Right cardiac atrium (tissue), 5 donors: ENCODE measurements around the gene LMO3. TPM values are rescaled to one million over a fixed set of nuclear protein-coding genes. Genes with fewer than 3 reads are reported as not detected.
A peak's percentile ranks its signal among the peaks of the same experiment; 100 is the strongest.

Source experiments
- ATAC-seq, 2 donors: fragments of 200-7000 bp; cut with Tn5 transposase; one replicate each; pipeline versions ENCODE4 v1.8.0 to v1.9.1; 2020; ENCODE audit warnings: moderate library complexity in 2 of 2, mild to moderate bottlenecking in 1 of 2
- DNase-seq, 3 donors: peaks; one replicate each; pipeline ENCODE4 v3.0.0-alpha.2; 2020
- H3K27ac ChIP-seq: one replicate; pipeline ENCODE4 v1.5.1; 2013; ENCODE audit warnings: mild to moderate bottlenecking, low read length, control low read depth, moderate library complexity
- H3K27me3 ChIP-seq: one replicate; pipeline ENCODE4 v1.6.1; 2013; ENCODE audit not compliant: control insufficient read depth, insufficient read depth
- H3K4me1 ChIP-seq: one replicate; pipeline ENCODE4 v1.6.1; 2013; ENCODE audit warnings: low read length; ENCODE audit not compliant: control insufficient read depth, insufficient read depth
- H3K4me3 ChIP-seq: one replicate; pipeline ENCODE4 v1.5.1; 2013; ENCODE audit warnings: low read length, control low read depth
- H3K9me3 ChIP-seq: one replicate; pipeline ENCODE4 v1.6.1; 2013; ENCODE audit warnings: low read length; ENCODE audit not compliant: control insufficient read depth
- WGBS: extraction: QIAGEN DNeasy Blood & Tissue Kit; methylation state at CpG from one replicate; pipeline ENCODE4 v1.1.7; 2013; 5-methylcytosine and 5-hydroxymethylcytosine counted together
- intact Hi-C, 4 donors: fragments of 100-400 bp; cut with DNase I; formaldehyde crosslinking; loops; one replicate each; pipeline versions ENCODE4 v1.11.0 to v1.14.0; 2022 to 2023
- long read RNA-seq, 4 donors: library from polyadenylated mRNA; unstranded; transcript quantifications; one replicate each; pipeline ENCODE4 v2.0.0, GENCODE V29; 2020 to 2021
- polyA plus RNA-seq: library from polyadenylated mRNA; stranded (reverse); fragments of 200-250 nt; gene quantifications from one replicate; pipeline ENCODE4 v1.2.3, GENCODE V29; 2013
- total RNA-seq, 4 donors: library from RNA; stranded (reverse); fragmentation: NEBNext Ultra II Directional; extraction: Animal tissue kit (Norgen Biotek cat#: 25700); gene quantifications; one replicate each; pipeline ENCODE4 v1.2.1, GENCODE V29; 2021
- donor health status: healthy with polysubstance abuse.
- donor health status: DM: no; HTN: yes; CAD: no.
- donor health status: DM: no; HTN: no; CAD: no.
- donor health status: DM: no; HTN: yes; CAD: no; lungs with severe emphysema.
- donor health status: DM: yes; HTN: yes; CAD: no.

The LMO3 gene
- total RNA-seq (10 to 100 TPM in 1 of 4 donors, 1 to 10 TPM in 3; 4.5 to 13.0 (median 6.3) TPM), polyA plus RNA-seq (4.3 TPM)
- long read RNA-seq, donor 1, partial matches to known transcripts = 1 of 6 reads
- long read RNA-seq, donor 1, other reads (novel, unspliced or antisense) = 0 of 6 reads
- long read RNA-seq, donor 2, partial matches to known transcripts = 0 of 1 reads
- long read RNA-seq, donor 2, other reads (novel, unspliced or antisense) = 0 of 1 reads
- long read RNA-seq, donor 3, partial matches to known transcripts = 2 of 5 reads
- long read RNA-seq, donor 3, other reads (novel, unspliced or antisense) = 1 of 5 reads
- long read RNA-seq, donor 4, partial matches to known transcripts = 2 of 5 reads
- long read RNA-seq, donor 4, other reads (novel, unspliced or antisense) = 0 of 5 reads

DNA sequence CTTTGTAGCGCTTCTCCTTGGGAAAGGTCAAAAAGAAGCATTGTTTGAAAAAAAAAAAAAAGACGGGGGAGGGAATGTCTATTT lies at the start of gene LMO3:
Gene LMO3, minus strand, starts transcription at position 46 of the 84 bp plus-strand sequence. CDS start 5,302 bp downstream, outside the sequence.
- Histone ChIP-seq H3K27ac (peak within 1 kb of the TSS; percentile 81), H3K4me3 (peak within 1 kb of the TSS; percentile 82), H3K27me3 (no peaks in the 10 kb centered on the region), H3K4me1 (no peaks in the 10 kb centered on the region), H3K9me3 (no peaks in the 10 kb centered on the region)
- intact Hi-C loops = no loop called here
- no peak for DNase-seq
- WGBS = 2% methylated on average over 2 of the region's 2 CpGs
- no peak for ATAC-seq

DNA sequence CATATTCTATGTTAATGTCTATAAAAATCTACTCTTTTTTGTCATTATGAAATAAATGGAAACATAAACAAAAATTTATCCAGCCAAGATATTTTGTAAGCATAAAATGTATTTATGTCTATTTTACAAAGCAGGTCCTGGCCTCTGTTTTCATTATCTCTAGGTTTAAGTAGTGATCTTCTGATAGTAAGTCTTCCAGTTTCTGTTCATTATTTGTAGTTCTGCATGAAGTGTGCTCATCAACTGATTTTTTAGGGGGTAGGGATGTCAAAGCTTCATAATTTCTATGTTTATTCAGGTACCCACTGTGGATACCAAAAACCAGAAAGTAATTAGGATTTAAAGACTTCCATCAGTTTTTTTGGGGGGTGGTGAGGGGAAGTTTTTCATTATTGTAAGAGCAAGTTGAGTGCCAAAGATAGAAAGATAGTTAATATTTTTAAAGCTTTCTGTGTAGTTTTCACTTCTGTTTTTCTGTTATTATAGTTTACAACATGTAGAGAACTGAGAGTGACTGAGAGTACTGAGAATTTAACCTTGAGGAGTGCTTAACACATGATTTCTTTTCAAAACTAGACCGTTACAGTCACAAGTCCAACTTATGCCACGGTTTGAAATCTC lies 30.6 kb upstream of the LMO3 start:
- DNase-seq (no peak), ATAC-seq (no peak)
- 73% methylated on average over 2 of the region's 2 CpGs for WGBS
- intact Hi-C loops = no loop called here
- Histone ChIP-seq H3K4me1 (no peaks in the 10 kb centered on the region), H3K27me3 (no peaks in the 10 kb centered on the region), H3K9me3 (no peaks in the 10 kb centered on the region), H3K4me3 (no peak overlapping the region), H3K27ac (no peak overlapping the region)

DNA sequence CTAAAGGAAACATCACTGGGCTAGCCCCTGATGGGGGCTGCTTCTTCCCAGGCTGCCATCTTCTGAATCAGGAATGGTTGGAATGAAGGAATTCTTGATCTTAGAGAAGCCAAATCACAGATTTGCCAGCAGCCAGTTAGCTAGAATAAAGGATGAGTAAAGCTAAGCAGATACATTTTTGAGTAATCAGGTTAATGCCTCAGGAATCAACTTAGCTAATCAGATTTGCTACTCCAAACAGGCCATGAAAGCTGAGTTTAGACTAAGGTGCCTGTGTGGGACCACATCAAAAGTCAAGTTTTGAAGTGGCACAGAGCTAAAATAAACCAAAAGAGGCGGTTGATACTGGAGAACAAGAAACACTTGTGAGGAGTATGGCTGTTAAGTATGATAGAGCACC lies 28.8 kb upstream of the LMO3 start:
- intact Hi-C loops = no loop called here
- 58% methylated on average over 1 of the region's 1 CpG for WGBS
- no peak for DNase-seq

DNA sequence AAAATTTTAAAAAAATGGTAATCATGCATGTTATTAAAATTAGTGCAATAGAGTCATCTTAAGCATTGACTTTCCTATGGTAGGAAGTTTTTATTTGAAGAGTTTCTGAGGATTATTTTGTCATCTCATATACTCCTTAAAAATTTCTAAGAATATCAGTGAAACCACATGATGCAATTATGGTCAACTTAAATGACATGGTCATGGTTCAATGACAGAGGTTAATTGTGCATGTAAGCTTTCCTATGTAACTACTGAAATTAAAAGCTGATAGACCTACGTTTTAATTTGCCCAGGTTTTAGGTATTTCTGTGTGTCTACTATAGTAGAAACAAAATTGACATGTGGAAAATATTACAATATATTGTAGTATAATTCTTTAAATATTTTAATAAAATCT lies 21.0 kb upstream of the LMO3 start:
- H3K9me3 ChIP-seq = no peaks in the 10 kb centered on the region
- no peak overlapping the region for H3K27ac ChIP-seq
- no peak for DNase-seq
- no peak for ATAC-seq
- intact Hi-C loops = no loop called here
- no peak overlapping the region for H3K4me3 ChIP-seq
- no peaks in the 10 kb centered on the region for H3K27me3 ChIP-seq
- 51% methylated on average over 1 of the region's 1 CpG for WGBS
- no peaks in the 10 kb centered on the region for H3K4me1 ChIP-seq

More for the DNA sequence above, 28.8 kb upstream of the LMO3 start:
- Histone ChIP-seq H3K4me3 (no peak overlapping the region), H3K27ac (no peak overlapping the region), H3K9me3 (no peaks in the 10 kb centered on the region), H3K27me3 (no peaks in the 10 kb centered on the region), H3K4me1 (no peaks in the 10 kb centered on the region)
- ATAC-seq = no peak

DNA sequence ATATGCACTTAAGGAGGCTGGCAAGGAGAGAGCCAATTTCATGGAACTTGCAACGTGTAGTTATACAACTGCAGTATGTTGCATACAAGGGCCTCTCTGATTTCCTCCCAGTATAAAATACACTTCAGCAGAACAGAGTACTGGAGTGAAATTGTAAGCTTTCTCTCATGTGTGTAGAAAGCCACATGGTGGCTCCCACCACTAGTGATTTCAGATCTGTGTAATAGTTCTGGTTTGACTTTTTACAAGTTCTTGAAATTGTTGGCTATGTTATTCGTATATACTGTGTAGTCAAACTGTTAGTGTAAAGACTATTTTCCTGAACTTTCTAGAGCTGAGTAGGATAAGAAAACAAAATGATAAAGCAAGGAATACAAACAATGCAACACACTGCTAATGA lies 16.4 kb upstream of the LMO3 start:
- DNase-seq = no peak
- intact Hi-C loops = no loop called here
- Histone ChIP-seq H3K9me3 (no peaks in the 10 kb centered on the region), H3K4me3 (no peak overlapping the region), H3K27ac (no peak overlapping the region), H3K4me1 (no peaks in the 10 kb centered on the region), H3K27me3 (no peaks in the 10 kb centered on the region)
- ATAC-seq = no peak
- 42% methylated on average over 2 of the region's 2 CpGs for WGBS

DNA sequence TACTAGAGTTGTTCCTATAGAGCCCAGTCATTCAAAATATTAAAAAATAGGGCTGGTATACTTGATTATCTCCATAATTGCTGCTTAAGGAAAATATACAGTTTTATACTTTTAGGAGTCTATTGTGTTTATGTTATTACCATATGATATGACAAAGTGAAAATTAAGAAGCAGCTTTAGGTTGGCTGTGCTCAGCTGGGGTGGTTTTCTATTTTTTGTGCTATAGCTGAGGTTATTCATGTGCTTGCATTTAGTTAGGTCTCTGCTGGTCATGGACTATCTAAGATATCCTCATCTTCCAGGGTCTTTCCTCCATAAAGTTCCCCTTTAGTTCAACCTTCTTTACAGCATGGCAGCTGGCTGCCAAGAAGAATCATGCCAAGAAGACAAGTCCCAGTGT lies 13.6 kb upstream of the LMO3 start:
- ATAC-seq (no peak), DNase-seq (no peak)
- H3K9me3 ChIP-seq = no peaks in the 10 kb centered on the region
- H3K4me1 ChIP-seq = no peaks in the 10 kb centered on the region
- H3K27me3 ChIP-seq = no peaks in the 10 kb centered on the region
- intact Hi-C loops = no loop called here
- no peak overlapping the region for H3K27ac ChIP-seq
- no peak overlapping the region for H3K4me3 ChIP-seq

DNA sequence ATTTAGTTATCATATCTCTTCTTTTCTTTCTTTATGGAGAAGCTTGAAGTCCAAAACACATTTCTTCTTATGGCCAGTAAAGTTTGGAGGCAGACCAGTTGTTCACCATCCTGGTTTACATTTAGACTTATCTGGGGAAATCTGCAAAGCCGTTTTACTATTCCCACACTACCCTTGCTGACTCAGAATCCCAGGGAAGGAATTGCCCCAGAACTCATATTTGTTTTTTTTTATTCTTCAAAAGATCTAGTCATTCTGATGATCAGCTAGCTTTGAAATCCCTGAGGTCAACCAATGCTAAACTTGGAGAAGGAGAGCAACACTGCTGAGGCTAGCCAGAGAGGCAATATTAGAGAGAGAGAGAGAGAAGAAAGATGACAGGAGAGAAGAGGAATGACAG lies 12.3 kb upstream of the LMO3 start:
- 59% methylated on average over 1 of the region's 1 CpG for WGBS
- ATAC-seq (no peak), DNase-seq (no peak)
- Histone ChIP-seq H3K27me3 (no peaks in the 10 kb centered on the region), H3K4me1 (no peaks in the 10 kb centered on the region), H3K4me3 (no peak overlapping the region), H3K27ac (no peak overlapping the region), H3K9me3 (no peaks in the 10 kb centered on the region)
- intact Hi-C loops = no loop called here

DNA sequence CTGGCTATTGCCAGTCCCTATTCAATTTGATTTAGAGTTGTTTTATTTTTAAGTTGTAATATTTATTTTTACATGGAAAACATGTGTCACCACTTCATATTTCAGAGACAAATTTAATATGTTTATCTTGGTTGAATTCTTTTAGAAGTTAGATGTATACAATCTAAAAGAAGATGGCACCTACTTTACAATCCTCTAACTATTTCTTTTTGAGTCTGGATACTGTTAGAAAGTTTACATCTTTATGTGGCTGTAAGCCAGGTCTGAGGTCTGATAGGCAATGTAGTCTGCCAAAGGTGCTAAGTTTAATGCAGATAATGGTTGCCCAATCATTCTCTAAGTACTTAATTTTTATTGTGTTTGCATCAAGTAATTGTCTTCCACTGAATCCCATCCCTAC lies 7.2 kb upstream of the LMO3 start:
- H3K27ac ChIP-seq = no peak overlapping the region
- no peak overlapping the region for H3K4me3 ChIP-seq

DNA sequence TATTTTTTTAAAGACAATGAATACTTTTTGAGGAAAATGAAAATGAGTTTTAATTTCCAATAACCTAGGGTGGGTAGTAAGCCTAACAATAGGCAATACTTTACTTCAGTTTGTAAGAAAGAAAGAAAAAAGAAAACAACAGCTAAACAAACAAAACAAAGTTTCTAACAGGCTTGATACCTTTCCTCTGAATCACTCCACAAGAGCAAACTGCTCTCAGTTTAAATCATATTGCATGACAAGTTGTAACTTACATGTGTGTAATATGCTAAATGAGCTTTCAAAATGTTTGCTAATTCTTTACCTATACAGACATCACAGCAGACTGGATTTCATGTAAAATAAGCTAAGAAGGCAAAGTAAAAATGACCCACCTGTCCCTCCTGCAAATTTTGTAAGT lies 6.7 kb upstream of the LMO3 start:
- ATAC-seq (no peak), DNase-seq (no peak)
- Histone ChIP-seq H3K9me3 (no peaks in the 10 kb centered on the region), H3K4me1 (no peaks in the 10 kb centered on the region), H3K4me3 (no peak overlapping the region), H3K27ac (no peak overlapping the region), H3K27me3 (no peaks in the 10 kb centered on the region)
- intact Hi-C loops = no loop called here

More for the DNA sequence above, 7.2 kb upstream of the LMO3 start:
- Histone ChIP-seq H3K9me3 (no peaks in the 10 kb centered on the region), H3K4me1 (no peaks in the 10 kb centered on the region), H3K27me3 (no peaks in the 10 kb centered on the region)
- intact Hi-C loops = no loop called here
- ATAC-seq = no peak
- no peak for DNase-seq

DNA sequence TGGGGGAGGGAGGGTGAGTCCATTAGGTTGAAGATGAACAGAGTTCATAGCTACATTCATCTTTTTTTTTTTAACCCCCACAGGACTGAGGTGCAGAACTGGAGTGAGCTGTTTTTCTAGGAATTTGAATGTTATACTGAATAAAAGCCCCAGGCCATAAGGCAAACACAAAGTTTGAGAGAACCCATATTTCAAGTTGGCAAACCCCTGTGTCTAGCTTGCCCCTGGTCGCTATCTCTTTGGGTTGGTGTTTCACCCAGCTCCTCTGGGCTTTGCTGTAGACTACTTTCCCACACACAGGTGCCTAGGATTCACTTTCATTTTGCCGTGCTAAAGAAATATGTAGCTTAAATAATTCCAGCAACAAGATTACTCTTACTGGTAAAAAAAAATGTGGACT lies 5.2 kb upstream of the LMO3 start:
- no peaks in the 10 kb centered on the region for H3K9me3 ChIP-seq
- H3K27ac ChIP-seq = no peak overlapping the region
- no peaks in the 10 kb centered on the region for H3K27me3 ChIP-seq
- WGBS = 52% methylated on average over 2 of the region's 2 CpGs
- peak overlapping the region; percentile 5 for H3K4me3 ChIP-seq
- no peaks in the 10 kb centered on the region for H3K4me1 ChIP-seq
- no peak for ATAC-seq
- DNase-seq = no peak
- intact Hi-C loops = no loop called here

DNA sequence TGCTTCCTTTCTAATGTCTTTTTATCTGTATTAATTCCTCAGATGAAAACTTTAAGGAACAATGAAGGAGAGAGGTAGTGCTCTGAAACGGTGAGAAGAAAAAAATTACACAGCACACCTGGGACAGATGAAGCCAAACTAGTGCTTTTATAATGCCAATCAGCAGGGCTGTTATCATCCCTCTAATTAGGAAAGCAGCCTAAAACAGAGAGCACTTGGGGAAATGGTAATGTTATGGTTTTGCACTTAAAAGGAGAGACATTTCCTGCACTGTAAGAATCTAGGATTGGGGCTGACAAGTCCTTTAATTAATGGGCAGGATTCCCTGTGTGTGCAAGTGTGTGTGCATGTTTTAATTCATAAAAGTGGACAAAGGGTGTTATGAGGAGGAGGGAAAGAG lies 4.8 kb upstream of the LMO3 start:
- WGBS = 17% methylated on average over 1 of the region's 1 CpG
- Histone ChIP-seq H3K27ac (no peak overlapping the region), H3K27me3 (no peaks in the 10 kb centered on the region), H3K9me3 (no peaks in the 10 kb centered on the region), H3K4me1 (no peaks in the 10 kb centered on the region), H3K4me3 (no peak overlapping the region)
- ATAC-seq (no peak), DNase-seq (no peak)
- intact Hi-C loops = no loop called here

DNA sequence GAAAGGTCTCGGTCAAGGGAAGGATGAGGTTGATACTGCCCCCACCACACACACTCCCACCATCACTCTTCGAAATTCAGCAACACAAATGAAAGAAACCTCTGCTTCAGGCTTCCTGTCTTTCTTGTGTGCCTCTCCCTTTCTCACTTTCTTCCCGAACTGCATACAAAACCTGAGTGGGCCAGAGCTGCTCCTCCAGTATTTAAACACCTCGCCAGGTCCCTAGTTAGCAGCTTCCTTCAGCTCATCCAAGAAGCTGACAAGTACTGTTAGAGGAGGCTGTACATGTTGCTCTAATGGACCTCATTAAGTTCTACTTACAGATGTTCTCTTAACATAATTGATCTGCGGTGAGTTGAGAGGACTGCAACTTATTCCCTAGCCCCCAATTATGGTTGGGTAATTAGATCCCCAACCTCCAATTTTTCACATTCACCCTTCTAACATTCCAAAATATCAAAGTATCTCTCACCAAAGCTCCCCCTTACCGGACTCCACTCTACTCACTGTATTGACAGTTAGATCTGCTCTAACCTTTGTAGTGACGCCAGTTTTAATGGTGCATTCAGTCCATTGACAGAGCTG lies 4.1 kb upstream of the LMO3 start:
- H3K9me3 ChIP-seq = no peaks in the 10 kb centered on the region
- WGBS = 33% methylated on average over 7 of the region's 7 CpGs
- DNase-seq (no peak), ATAC-seq (no peak)
- H3K27ac ChIP-seq = peak overlapping the region; percentile 37
- H3K4me3 ChIP-seq = peak overlapping the region; percentile 32
- H3K27me3 ChIP-seq = no peaks in the 10 kb centered on the region
- H3K4me1 ChIP-seq = no peaks in the 10 kb centered on the region
- intact Hi-C loops = no loop called here
